H1 (cell line): Measurements from ENCODE around the gene STKLD1.

Experiments used
- CTBP2 ChIP-seq: IDR thresholded peaks from 2 replicates; pipeline ENCODE4 v1.7.0; 2011; ENCODE audit warnings: borderline replicate concordance, mild to moderate bottlenecking, moderate library complexity, mixed read lengths, low read length; ENCODE audit not compliant: insufficient read depth, insufficient read length
- CTCF ChIP-seq, 3 experiments: IDR thresholded peaks; 1 replicate in 2 of 3; 2 replicates in 1 of 3; pipeline versions ENCODE4 v1.5.1 to v1.6.1; 2011; ENCODE audit warnings: low read length in 3 of 3, mild to moderate bottlenecking in 3 of 3, inconsistent platforms in 2 of 3, low read depth in 1 of 3, moderate library complexity in 1 of 3; ENCODE audit not compliant: insufficient read depth in 1 of 3; ENCODE audit errors: control extremely low read depth in 1 of 3
- RAD21 ChIP-seq, 2 experiments: IDR thresholded peaks in 1 of 2; conservative IDR thresholded peaks in 1 of 2; 2 replicates each; pipeline ENCODE4 v1.6.1; 2011; ENCODE audit warnings: low read depth in 2 of 2, low read length in 2 of 2, improper control_type of control experiment in 1 of 2, inconsistent platforms in 1 of 2, mild to moderate bottlenecking in 1 of 2, moderate library complexity in 1 of 2

GRCh38 chr9:133445293-133445969 is 69.3 kb downstream of the STKLD1 start:
- no peak for TF ChIP-seq CTCF (IDR thresholded peaks at IDR 0.05; ENCODE audit: control extremely low read depth in 1 of 3, insufficient read depth in 1 of 3, low read depth in 1 of 3, low read length in 3 of 3)
- no peak for TF ChIP-seq CTBP2
- TF ChIP-seq RAD21 (IDR thresholded peaks at IDR 0.05 in 1 of 2, conservative IDR thresholded peaks at IDR 0.05 in 1 of 2; ENCODE audit: low read depth in 2 of 2, low read length in 2 of 2) = no peak
